B cell (primary cell): ENCODE data around the gene C20orf202. TPM values are rescaled to one million over a fixed set of nuclear protein-coding genes. Genes with fewer than 3 reads are reported as not detected.

Source experiments
- ATAC-seq: fragments of 200-7000 bp; cut with Tn5 transposase; one replicate; pipeline ENCODE4 v1.10.0; 2021; ENCODE audit warnings: low read depth, mild to moderate bottlenecking, moderate number of reproducible peaks, moderate library complexity
- CTCF ChIA-PET: fragments of 350-600 bp; sonication (Branson Sonifier 250); formaldehyde crosslinking; loops from one replicate; lab custom pipeline; 2021; ENCODE audit warnings: antibody characterized with exemption, inconsistent platforms; lab: Charles Lee
- POLR2A ChIA-PET: fragments of 350-600 bp; sonication (Branson Sonifier 250); formaldehyde crosslinking; loops from one replicate; lab custom pipeline; 2021; ENCODE audit warnings: antibody characterized with exemption; lab: Charles Lee
- DNase-seq: peaks from one replicate; pipeline ENCODE4 v3.0.0; 2013
- H2AFZ ChIP-seq: 2 replicates; pipeline ENCODE4 v1.6.1; 2012; ENCODE audit warnings: mild to moderate bottlenecking, low read depth, low read length; ENCODE audit not compliant: insufficient read depth, poor library complexity, severe bottlenecking
- H3K27ac ChIP-seq, 2 donors: 1 replicate in 1 of 2; 2 replicates in 1 of 2; pipeline ENCODE4 v1.5.1; 2012 to 2013; ENCODE audit warnings: low read length in 2 of 2, mild to moderate bottlenecking in 2 of 2, moderate library complexity in 1 of 2
- H3K27me3 ChIP-seq, 4 experiments: fragments of 200-600 bp in 1 of 4; sonication (generic) in 1 of 4; replicated peaks in 1 of 4; 1 replicate in 2 of 4; 2 replicates in 2 of 4; pipeline versions ENCODE4 v1.6.1 to v1.7.0; 2013 to 2016; ENCODE audit warnings: low read length in 3 of 4, mild to moderate bottlenecking in 2 of 4, mixed read lengths in 1 of 4, moderate library complexity in 1 of 4; ENCODE audit not compliant: insufficient read depth in 4 of 4, control insufficient read depth in 3 of 4; ENCODE audit errors: control extremely low read depth in 1 of 4
- H3K36me3 ChIP-seq, 2 experiments: replicated peaks in 1 of 2; 1 replicate in 1 of 2; 2 replicates in 1 of 2; pipeline versions ENCODE4 v1.6.1 to v1.7.1; 2013; ENCODE audit warnings: low read length in 1 of 2; ENCODE audit not compliant: insufficient read depth in 2 of 2, control insufficient read depth in 1 of 2; ENCODE audit errors: control extremely low read depth in 1 of 2, extremely low read depth in 1 of 2
- H3K4me1 ChIP-seq, 2 donors: fragments of 200-600 bp in 1 of 2; sonication (generic) in 1 of 2; 1 replicate in 1 of 2; 2 replicates in 1 of 2; pipeline versions ENCODE4 v1.5.1 to v1.6.1; 2013 to 2017; ENCODE audit warnings: low read length in 2 of 2; ENCODE audit not compliant: control insufficient read depth in 2 of 2, insufficient read depth in 2 of 2
- H3K4me2 ChIP-seq: replicated peaks from 2 replicates; pipeline ENCODE3; 2012; ENCODE audit warnings: mild to moderate bottlenecking, low read depth, low read length; ENCODE audit not compliant: poor library complexity, severe bottlenecking
- H3K4me3 ChIP-seq, 5 experiments: fragments of 200-600 bp in 1 of 5; sonication (generic) in 1 of 5; 1 replicate in 3 of 5; 2 replicates in 2 of 5; pipeline versions ENCODE4 v1.5.1 to v1.7.0; 2011 to 2016; ENCODE audit warnings: low read length in 4 of 5, mild to moderate bottlenecking in 4 of 5, low read depth in 2 of 5, control low read depth in 1 of 5, moderate library complexity in 1 of 5; ENCODE audit not compliant: insufficient read depth in 1 of 5; ENCODE audit errors: control extremely low read depth in 1 of 5, extremely low read depth in 1 of 5
- H3K79me2 ChIP-seq: fragments of 200-600 bp; sonication (generic); one replicate; pipeline ENCODE4 v1.6.0; 2016; ENCODE audit warnings: low read length; ENCODE audit not compliant: control insufficient read depth, insufficient read depth
- H3K9ac ChIP-seq: fragments of 200-600 bp; sonication (generic); 2 replicates; pipeline ENCODE4 v1.6.1; 2017; ENCODE audit warnings: mild to moderate bottlenecking, low read length, moderate library complexity
- H3K9me3 ChIP-seq, 3 donors: one replicate each; pipeline versions ENCODE4 v1.6.1 to v1.7.1; 2013; ENCODE audit warnings: low read length in 2 of 3; ENCODE audit not compliant: control insufficient read depth in 2 of 3, insufficient read depth in 1 of 3; ENCODE audit errors: control extremely low read depth in 1 of 3
- H4K20me1 ChIP-seq: 2 replicates; pipeline ENCODE4 v1.6.0; 2012; ENCODE audit warnings: mild to moderate bottlenecking, low read length; ENCODE audit not compliant: insufficient read depth, control insufficient read depth, poor library complexity, severe bottlenecking
- H3K27ac Mint-ChIP-seq: one replicate; pipeline ENCODE4 v1.8.0; 2021; ENCODE audit warnings: mixed read lengths
- H3K27me3 Mint-ChIP-seq: one replicate; pipeline ENCODE4 v1.8.0; 2021; ENCODE audit warnings: mixed read lengths
- H3K4me1 Mint-ChIP-seq: one replicate; pipeline ENCODE4 v1.8.0; 2021; ENCODE audit warnings: mixed read lengths
- H3K4me3 Mint-ChIP-seq: one replicate; pipeline ENCODE4 v1.8.0; 2021; ENCODE audit warnings: mixed read lengths
- H3K9me3 Mint-ChIP-seq: one replicate; pipeline ENCODE4 v1.8.0; 2022; ENCODE audit warnings: mixed read lengths; ENCODE audit not compliant: insufficient read depth
- EZH2 ChIP-seq: IDR thresholded peaks from 2 replicates; pipeline ENCODE4 v1.6.1; 2012; ENCODE audit warnings: borderline replicate concordance, low read depth, mild to moderate bottlenecking, moderate library complexity, low read length; ENCODE audit not compliant: insufficient read depth, poor library complexity, severe bottlenecking
- WGBS: methylation state at CpG from one replicate; pipeline ENCODE4 v1.1.5; 2013; ENCODE audit warnings: missing lambda C conversion rate; ENCODE audit not compliant: insufficient coverage; 5-methylcytosine and 5-hydroxymethylcytosine counted together
- intact Hi-C: fragments of 100-400 bp; cut with micrococcal nuclease; formaldehyde crosslinking; loops from one replicate; pipeline ENCODE4 v1.10.0; 2022
- polyA plus RNA-seq: library from polyadenylated mRNA; depleted of rRNA; stranded (reverse); fragments of >200 nt; gene quantifications from 2 replicates; pipeline ENCODE4 v1.2.3, GENCODE V29; 2012
- total RNA-seq, 2 donors: library from RNA; stranded (reverse); fragments of 120-200 nt in 1 of 2; gene quantifications; 1 replicate in 1 of 2; 2 replicates in 1 of 2; pipeline versions ENCODE4 v1.2.3 to v1.2.4, GENCODE V29; 2013 to 2022
- TF ChIP-seq, protein P1 (sequence below): fragments of 200-600 bp; IDR thresholded peaks from one replicate; pipeline ENCODE4 v1.8.0; 2022; ENCODE audit warnings: antibody characterized with exemption, mild to moderate bottlenecking

C20orf202 gene
- total and polyA plus RNA-seq, 2 donors (not counting 1 experiment from before 2014, with no cell fraction given): 0.07 TPM; not detected in 1

DNA sequence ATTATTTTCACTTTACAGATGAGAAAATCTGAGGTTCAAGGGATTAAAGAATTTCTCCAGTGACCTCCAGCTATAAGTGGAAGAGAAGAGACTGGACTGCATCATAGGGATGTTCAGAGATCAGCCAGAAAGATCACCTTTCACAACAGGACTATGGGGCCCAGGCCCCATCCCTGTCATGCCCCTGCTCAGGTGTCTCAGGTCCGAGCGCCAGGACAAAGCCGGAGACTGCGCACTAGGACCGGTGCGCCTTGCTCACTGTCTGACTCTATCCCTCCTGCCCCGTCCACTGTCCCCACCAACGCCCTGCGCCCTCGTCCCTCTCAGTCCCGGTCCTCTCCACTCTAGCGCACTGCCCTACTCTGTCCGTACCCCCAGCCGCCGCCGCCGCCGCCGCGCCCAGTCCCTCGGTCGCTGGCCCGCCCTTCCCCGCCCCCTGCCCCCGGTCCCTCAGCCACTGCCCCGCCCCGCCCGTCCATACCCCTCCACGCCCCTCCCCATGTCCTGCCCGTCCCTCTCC lies 22.1 kb downstream of the C20orf202 start:
- peaks cover 26% of the 10 kb centered on the region for H3K27me3 Mint-ChIP-seq
- H4K20me1 ChIP-seq: no peaks in the 10 kb centered on the region
- H3K9ac ChIP-seq: no peak overlapping the region
- H3K36me3 ChIP-seq: no peaks in the 10 kb centered on the region
- H3K4me2 ChIP-seq: peak overlapping the region; percentile 52
- no peaks in the 10 kb centered on the region for H3K79me2 ChIP-seq
- no peaks in the 10 kb centered on the region for H3K9me3 Mint-ChIP-seq
- peaks cover 16% of the 10 kb centered on the region for H3K4me1 Mint-ChIP-seq
- no peak for TF ChIP-seq EZH2
- TF ChIP-seq, protein P1, sequence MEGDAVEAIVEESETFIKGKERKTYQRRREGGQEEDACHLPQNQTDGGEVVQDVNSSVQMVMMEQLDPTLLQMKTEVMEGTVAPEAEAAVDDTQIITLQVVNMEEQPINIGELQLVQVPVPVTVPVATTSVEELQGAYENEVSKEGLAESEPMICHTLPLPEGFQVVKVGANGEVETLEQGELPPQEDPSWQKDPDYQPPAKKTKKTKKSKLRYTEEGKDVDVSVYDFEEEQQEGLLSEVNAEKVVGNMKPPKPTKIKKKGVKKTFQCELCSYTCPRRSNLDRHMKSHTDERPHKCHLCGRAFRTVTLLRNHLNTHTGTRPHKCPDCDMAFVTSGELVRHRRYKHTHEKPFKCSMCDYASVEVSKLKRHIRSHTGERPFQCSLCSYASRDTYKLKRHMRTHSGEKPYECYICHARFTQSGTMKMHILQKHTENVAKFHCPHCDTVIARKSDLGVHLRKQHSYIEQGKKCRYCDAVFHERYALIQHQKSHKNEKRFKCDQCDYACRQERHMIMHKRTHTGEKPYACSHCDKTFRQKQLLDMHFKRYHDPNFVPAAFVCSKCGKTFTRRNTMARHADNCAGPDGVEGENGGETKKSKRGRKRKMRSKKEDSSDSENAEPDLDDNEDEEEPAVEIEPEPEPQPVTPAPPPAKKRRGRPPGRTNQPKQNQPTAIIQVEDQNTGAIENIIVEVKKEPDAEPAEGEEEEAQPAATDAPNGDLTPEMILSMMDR: no peak
- H3K4me3 Mint-ChIP-seq: peak overlapping the region; percentile 79
- DNase-seq (no peak), ATAC-seq (no peak)
- CTCF ChIA-PET: interaction anchor here (0.8 kb wide), 1 partner anchor 408 kb away, joined by 3 read pairs; no protein-coding TSS in a partner anchor
- no peak overlapping the region for H3K27ac Mint-ChIP-seq
- H3K4me1 ChIP-seq: peaks cover 16 to 17% of the 10 kb centered on the region in 2 donors
- H2AFZ ChIP-seq: peak overlapping the region; percentile 38
- WGBS: 33% methylated on average over 12 of the region's 30 CpGs
- H3K4me3 ChIP-seq: peak overlapping the region in 2 of 5 experiments; percentile 25 to 34
- no peak overlapping the region for H3K27ac ChIP-seq
- POLR2A ChIA-PET: no interaction called here
- peaks cover 0 to 24% (median 0%) of the 10 kb centered on the region in 3 donors for H3K9me3 ChIP-seq
- H3K27me3 ChIP-seq: peaks cover 1 to 31% (median 23%) of the 10 kb centered on the region in 4 experiments
- intact Hi-C loops: loop anchor here (10.0 kb wide), 2 partner anchors 111 to 239 kb away; partner anchors contain the start of genes NSFL1C and PSMF1
